Measurements from ENCODE around the gene TESPA1.
"Not testable (repeated sequence)": the region's sequence is repeated elsewhere in the genome, so short reads cannot be mapped to it uniquely, and the experiment has no call there.

Gene TESPA1

GRCh38 chr12:54991161-54991990, 6.8 kb upstream of the TESPA1 start:
- no peak overlapping the region for H3K4me3 ChIP-seq (ENCODE audit: severe bottlenecking)
- peaks cover 7% of the 10 kb centered on the region for H3K27me3 ChIP-seq (ENCODE audit: insufficient read depth, poor library complexity, severe bottlenecking)
- no peaks in the 10 kb centered on the region for H3K4me1 ChIP-seq (ENCODE audit: insufficient read depth, poor library complexity, severe bottlenecking)
- no peak for ATAC-seq (ENCODE audit: low read depth)
- H3K36me3 ChIP-seq (ENCODE audit: low read depth), result no peaks in the 10 kb centered on the region
- no peaks in the 10 kb centered on the region for H3K9me3 ChIP-seq (ENCODE audit: severe bottlenecking)
- H3K27ac ChIP-seq (ENCODE audit: poor library complexity, severe bottlenecking), result no peak overlapping the region
- DNase-seq (ENCODE audit: low spot score), result no peak
- TF ChIP-seq, protein P1, sequence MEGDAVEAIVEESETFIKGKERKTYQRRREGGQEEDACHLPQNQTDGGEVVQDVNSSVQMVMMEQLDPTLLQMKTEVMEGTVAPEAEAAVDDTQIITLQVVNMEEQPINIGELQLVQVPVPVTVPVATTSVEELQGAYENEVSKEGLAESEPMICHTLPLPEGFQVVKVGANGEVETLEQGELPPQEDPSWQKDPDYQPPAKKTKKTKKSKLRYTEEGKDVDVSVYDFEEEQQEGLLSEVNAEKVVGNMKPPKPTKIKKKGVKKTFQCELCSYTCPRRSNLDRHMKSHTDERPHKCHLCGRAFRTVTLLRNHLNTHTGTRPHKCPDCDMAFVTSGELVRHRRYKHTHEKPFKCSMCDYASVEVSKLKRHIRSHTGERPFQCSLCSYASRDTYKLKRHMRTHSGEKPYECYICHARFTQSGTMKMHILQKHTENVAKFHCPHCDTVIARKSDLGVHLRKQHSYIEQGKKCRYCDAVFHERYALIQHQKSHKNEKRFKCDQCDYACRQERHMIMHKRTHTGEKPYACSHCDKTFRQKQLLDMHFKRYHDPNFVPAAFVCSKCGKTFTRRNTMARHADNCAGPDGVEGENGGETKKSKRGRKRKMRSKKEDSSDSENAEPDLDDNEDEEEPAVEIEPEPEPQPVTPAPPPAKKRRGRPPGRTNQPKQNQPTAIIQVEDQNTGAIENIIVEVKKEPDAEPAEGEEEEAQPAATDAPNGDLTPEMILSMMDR (IDR thresholded peaks at IDR 0.05; ENCODE audit: poor library complexity, severe bottlenecking), result no peak

DNA sequence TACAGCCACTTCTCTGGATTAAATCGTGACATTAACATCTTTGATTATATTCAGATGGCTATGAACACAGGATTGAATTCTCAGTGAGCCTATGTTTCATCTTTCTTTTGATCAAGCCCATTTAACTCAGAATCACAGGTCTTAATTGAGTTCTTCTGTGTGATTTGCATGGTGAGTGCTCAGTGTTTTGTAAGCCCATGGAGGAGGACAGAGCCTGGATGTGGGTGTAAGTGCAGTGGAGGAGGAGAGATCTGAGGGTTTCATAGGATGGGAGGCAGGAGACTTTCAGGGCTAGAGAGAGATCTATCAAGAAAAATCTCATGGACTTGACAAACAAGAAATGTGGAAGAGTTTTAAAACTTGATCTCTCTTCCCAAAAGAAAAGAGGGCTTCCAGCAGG, 5.3 kb upstream of the TESPA1 start:
- no peaks in the 10 kb centered on the region for H3K9me3 ChIP-seq (ENCODE audit: severe bottlenecking)
- no peak overlapping the region for H3K4me3 ChIP-seq (ENCODE audit: severe bottlenecking)
- H3K27ac ChIP-seq (ENCODE audit: poor library complexity, severe bottlenecking), result no peak overlapping the region
- TF ChIP-seq, protein P1 (IDR thresholded peaks at IDR 0.05; ENCODE audit: poor library complexity, severe bottlenecking), result no peak
- DNase-seq (ENCODE audit: low spot score) (no peak), ATAC-seq (ENCODE audit: low read depth) (no peak)
- H3K4me1 ChIP-seq (ENCODE audit: insufficient read depth, poor library complexity, severe bottlenecking), result no peaks in the 10 kb centered on the region
- peaks cover 9% of the 10 kb centered on the region for H3K27me3 ChIP-seq (ENCODE audit: insufficient read depth, poor library complexity, severe bottlenecking)
- H3K36me3 ChIP-seq (ENCODE audit: low read depth), result no peaks in the 10 kb centered on the region

GRCh38 chr12:54988402-54989054, 4.0 kb upstream of the TESPA1 start:
- no peak overlapping the region for H3K27ac ChIP-seq (ENCODE audit: poor library complexity, severe bottlenecking)
- no peaks in the 10 kb centered on the region for H3K9me3 ChIP-seq (ENCODE audit: severe bottlenecking)
- TF ChIP-seq, protein P1 (IDR thresholded peaks at IDR 0.05; ENCODE audit: poor library complexity, severe bottlenecking), result no peak
- no peaks in the 10 kb centered on the region for H3K36me3 ChIP-seq (ENCODE audit: low read depth)
- no peak overlapping the region for H3K4me3 ChIP-seq (ENCODE audit: severe bottlenecking)
- H3K4me1 ChIP-seq (ENCODE audit: insufficient read depth, poor library complexity, severe bottlenecking), result no peaks in the 10 kb centered on the region
- ATAC-seq (ENCODE audit: low read depth), result no peak
- DNase-seq (ENCODE audit: low spot score), result no peak
- H3K27me3 ChIP-seq (ENCODE audit: insufficient read depth, poor library complexity, severe bottlenecking), result peaks cover 9% of the 10 kb centered on the region

GRCh38 chr12:54987611-54988231, 3.2 kb upstream of the TESPA1 start:
- H3K27me3 ChIP-seq (ENCODE audit: insufficient read depth, poor library complexity, severe bottlenecking), result peaks cover 9% of the 10 kb centered on the region
- TF ChIP-seq, protein P1 (IDR thresholded peaks at IDR 0.05; ENCODE audit: poor library complexity, severe bottlenecking), result no peak
- H3K4me3 ChIP-seq (ENCODE audit: severe bottlenecking), result no peak overlapping the region
- no peaks in the 10 kb centered on the region for H3K4me1 ChIP-seq (ENCODE audit: insufficient read depth, poor library complexity, severe bottlenecking)
- H3K36me3 ChIP-seq (ENCODE audit: low read depth), result no peaks in the 10 kb centered on the region
- DNase-seq (ENCODE audit: low spot score) (no peak), ATAC-seq (ENCODE audit: low read depth) (no peak)
- no peaks in the 10 kb centered on the region for H3K9me3 ChIP-seq (ENCODE audit: severe bottlenecking)
- no peak overlapping the region for H3K27ac ChIP-seq (ENCODE audit: poor library complexity, severe bottlenecking)

- not testable (repeated sequence) for ATAC-seq (ENCODE audit: low read depth); H3K27ac ChIP-seq (ENCODE audit: poor library complexity, severe bottlenecking); H3K4me1 ChIP-seq (ENCODE audit: insufficient read depth, poor library complexity, severe bottlenecking); H3K27me3 ChIP-seq (ENCODE audit: insufficient read depth, poor library complexity, severe bottlenecking); DNase-seq (ENCODE audit: low spot score); H3K4me3 ChIP-seq (ENCODE audit: severe bottlenecking); H3K36me3 ChIP-seq (ENCODE audit: low read depth); H3K9me3 ChIP-seq (ENCODE audit: severe bottlenecking)
Measured at GRCh38 chr12:54986773-54987172, 2.2 kb upstream of the TESPA1 start.
